ENCODE data around the gene CPTP.
"Not testable (repeated sequence)": the region's sequence is repeated elsewhere in the genome, so short reads cannot be mapped to it uniquely, and the experiment has no call there.

The CPTP gene

GRCh38 chr1:1361233-1361981, 36.8 kb downstream of the CPTP start:
- H3K27ac ChIP-seq: no peak overlapping the region

GRCh38 chr1:1361982-1362423, 37.4 kb downstream of the CPTP start:
- no peak for TF ChIP-seq CTCF (conservative IDR thresholded peaks at IDR 0.05)
- H3K27ac ChIP-seq: no peak overlapping the region

More at GRCh38 chr1:1361233-1361981, 36.8 kb downstream of the CPTP start:
- TF ChIP-seq CTCF (conservative IDR thresholded peaks at IDR 0.05): no peak

- no peak overlapping the region for H3K27ac ChIP-seq
- TF ChIP-seq CTCF (conservative IDR thresholded peaks at IDR 0.05): no peak; the same call in 1 of the 2 replicates
Observed at GRCh38 chr1:1364266-1364665, 39.7 kb downstream of the CPTP start.

- TF ChIP-seq CTCF (conservative IDR thresholded peaks at IDR 0.05): no peak
- H3K27ac ChIP-seq: no peak overlapping the region
Observed at GRCh38 chr1:1365875-1366698, 41.5 kb downstream of the CPTP start.

DNA sequence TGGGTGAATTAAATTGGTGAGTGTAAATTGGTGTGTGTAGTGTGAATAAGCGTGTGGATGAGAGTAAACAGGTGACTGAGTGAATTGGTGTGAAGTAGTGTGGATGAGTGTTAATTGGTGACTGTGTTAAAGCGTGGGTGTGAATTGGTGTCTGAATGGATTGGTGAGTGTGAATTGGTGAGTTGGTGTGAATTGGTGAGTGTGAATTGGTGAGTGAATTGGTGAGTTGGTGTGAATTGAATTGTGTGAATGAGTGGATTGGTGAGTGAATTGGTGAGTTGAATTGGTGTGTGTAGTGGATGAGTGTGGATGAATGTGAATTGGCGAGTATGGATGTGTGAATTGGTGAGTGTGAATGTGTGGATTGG, 42.1 kb downstream of the CPTP start:
- H3K27ac ChIP-seq: no peak overlapping the region
- no peak for TF ChIP-seq CTCF (conservative IDR thresholded peaks at IDR 0.05)

DNA sequence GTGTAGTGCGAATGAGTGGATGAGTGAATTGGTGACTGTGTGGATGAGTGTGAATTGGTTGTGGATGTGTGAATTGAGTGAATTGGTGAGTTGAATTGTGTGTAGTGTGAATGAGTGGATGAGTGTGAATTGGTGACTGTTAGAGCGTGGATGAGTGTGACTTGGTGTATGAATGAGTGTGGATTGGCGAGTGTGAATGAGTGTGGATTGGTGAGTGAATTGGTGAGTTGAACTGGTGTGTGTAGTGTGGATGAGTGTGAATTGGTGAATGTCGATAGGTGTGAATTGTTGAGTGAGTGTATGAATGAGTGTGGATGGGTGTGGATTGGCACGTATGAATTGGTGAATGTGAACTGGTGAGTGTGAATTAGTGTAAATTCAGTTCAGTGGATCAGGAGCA, 42.7 kb downstream of the CPTP start:
- no peak overlapping the region for H3K27ac ChIP-seq
- TF ChIP-seq CTCF (conservative IDR thresholded peaks at IDR 0.05): no peak

DNA sequence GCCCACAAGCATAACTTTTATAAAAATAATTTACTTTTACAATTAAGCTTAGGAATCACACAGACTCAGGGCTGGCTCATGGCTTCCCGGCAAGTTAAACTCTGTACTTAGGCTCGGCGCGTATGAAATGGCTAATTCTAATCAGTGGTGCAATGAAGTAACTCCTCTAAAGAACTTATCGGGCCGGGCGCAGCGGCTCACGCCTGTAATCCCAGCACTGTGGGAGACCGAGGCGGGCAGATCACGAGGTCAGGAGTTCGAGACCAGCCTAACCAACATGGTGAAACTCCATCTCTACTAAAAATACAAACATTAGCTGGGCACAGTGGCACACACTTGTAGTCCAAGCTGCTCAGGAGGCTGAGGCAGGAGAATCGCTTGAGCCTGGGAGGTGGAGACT, 45.5 kb downstream of the CPTP start:
- not testable (repeated sequence) for H3K27ac ChIP-seq
